K562 (cell line): ENCODE data around the gene TTC6. TPM values are rescaled to one million over a fixed set of nuclear protein-coding genes. Genes with fewer than 3 reads are reported as not detected.

ENCODE experiments used
- ATAC-seq: fragments of 200-7000 bp; cut with Tn5 transposase; 3 replicates; pipeline ENCODE4 v1.9.1; 2020; ENCODE audit warnings: moderate library complexity
- BruUV-seq: library from RNA; stranded (reverse); fragments of 400-500 nt; replicated peaks from 2 replicates; lab custom pipeline; 2021; lab: Mats Ljungman, UMichigan
- CTCF ChIA-PET: fragments of 300-600 bp; formaldehyde crosslinking; extraction: SDS; loops from one replicate; lab custom pipeline; 2021; ENCODE audit warnings: low intra/inter-chr PET ratio; lab: Yijun Ruan, JAX
- POLR2A ChIA-PET: fragments of 300-600, 350-650 bp; sonication (Branson Sonifier 250); formaldehyde crosslinking; extraction: SDS; loops from one replicate; lab custom pipeline; 2021; ENCODE audit warnings: antibody characterized with exemption, inconsistent platforms; lab: Yijun Ruan, JAX
- DNase-seq, 4 experiments: peaks; one replicate each; pipeline versions ENCODE4 v3.0.0 to v3.0.0-alpha.2; 2011 to 2018; ENCODE audit warnings: low spot score in 3 of 4, mixed read lengths in 3 of 4; ENCODE audit errors: extremely low read depth in 1 of 4
- FAIRE-seq: peaks from 2 replicates; lab custom pipeline; 2011; peaks lifted over from hg19 to GRCh38; lab: Jason Lieb, UNC
- H2AFZ ChIP-seq: 2 replicates; pipeline ENCODE4 v1.6.0; 2011; ENCODE audit warnings: low read depth, low read length, control low read depth, inconsistent platforms
- H3K27ac ChIP-seq: fragments of 200-600 bp; 3 replicates; pipeline ENCODE4 v1.8.0; 2011; ENCODE audit warnings: low read depth, mild to moderate bottlenecking, control low read depth, inconsistent platforms, low read length, moderate library complexity, mixed read lengths; ENCODE audit errors: extremely low read depth
- H3K27me3 ChIP-seq, 2 experiments: fragments of 300-600 bp in 1 of 2; 2 replicates in 1 of 2; 3 replicates in 1 of 2; pipeline versions ENCODE4 v1.6.0 to v1.8.0; 2011; ENCODE audit warnings: inconsistent platforms in 2 of 2, low read length in 2 of 2, mild to moderate bottlenecking in 1 of 2, mixed read lengths in 1 of 2, moderate library complexity in 1 of 2; ENCODE audit not compliant: control insufficient read depth in 2 of 2, insufficient read depth in 2 of 2
- H3K36me3 ChIP-seq: fragments of 300-600 bp; 3 replicates; pipeline ENCODE4 v1.8.0; 2011; ENCODE audit warnings: mild to moderate bottlenecking, low read length, inconsistent platforms; ENCODE audit not compliant: control insufficient read depth, insufficient read depth
- H3K4me1 ChIP-seq, 2 experiments: fragments of 200-600 bp in 1 of 2; replicated peaks in 1 of 2; 2 replicates in 1 of 2; 3 replicates in 1 of 2; pipeline versions ENCODE4 v1.5.1 to v1.8.0; 2011; ENCODE audit warnings: inconsistent platforms in 2 of 2, low read length in 2 of 2, mild to moderate bottlenecking in 1 of 2, mixed read lengths in 1 of 2, moderate library complexity in 1 of 2; ENCODE audit not compliant: control insufficient read depth in 2 of 2, insufficient read depth in 2 of 2
- H3K4me2 ChIP-seq: 2 replicates; pipeline ENCODE4 v1.6.1; 2011; ENCODE audit warnings: low read length, control low read depth, inconsistent platforms, mixed read lengths; ENCODE audit not compliant: insufficient read depth
- H3K4me3 ChIP-seq: fragments of 200-600 bp; sonication (generic), shearing (Covaris generic); 2 replicates; pipeline ENCODE4 v1.5.1; 2016; ENCODE audit warnings: control low read depth, inconsistent platforms
- H3K79me2 ChIP-seq: fragments of 200-600 bp; 3 replicates; pipeline ENCODE4 v1.8.0; 2011; ENCODE audit warnings: low read length, inconsistent platforms; ENCODE audit not compliant: control insufficient read depth, insufficient read depth
- H3K9ac ChIP-seq, 2 experiments: 2 replicates each; pipeline versions ENCODE4 v1.6.0 to v1.6.1; 2011; ENCODE audit warnings: low read depth in 2 of 2, low read length in 2 of 2, control low read depth in 1 of 2, inconsistent platforms in 1 of 2, mild to moderate bottlenecking in 1 of 2, mixed read lengths in 1 of 2; ENCODE audit not compliant: insufficient read depth in 1 of 2
- H3K9me1 ChIP-seq: one replicate; pipeline ENCODE4 v1.6.0; 2011; ENCODE audit warnings: inconsistent platforms, mild to moderate bottlenecking, low read length, moderate library complexity; ENCODE audit not compliant: control insufficient read depth, insufficient read depth
- H3K9me3 ChIP-seq: replicated peaks from 2 replicates; pipeline ENCODE4 v1.5.1; 2011; ENCODE audit warnings: low read depth, low read length, inconsistent platforms; ENCODE audit not compliant: control insufficient read depth, insufficient read depth
- H4K20me1 ChIP-seq: replicated peaks from 2 replicates; pipeline ENCODE4 v1.6.1; 2011; ENCODE audit warnings: low read length, inconsistent platforms, mixed read lengths; ENCODE audit not compliant: control insufficient read depth, insufficient read depth
- ESRRA ChIP-seq: fragments of 450-650 bp; IDR thresholded peaks from 2 replicates; pipeline ENCODE4 v1.6.1; 2014; ENCODE audit warnings: low read depth, mild to moderate bottlenecking, moderate library complexity, borderline replicate concordance
- MAFF ChIP-seq: IDR thresholded peaks from 2 replicates; pipeline ENCODE4 v1.6.1; 2012; ENCODE audit warnings: low read length, improper control_type of control experiment
- MAZ ChIP-seq, 2 experiments: fragments of 450-650 bp in 1 of 2; sonication (generic) in 1 of 2; formaldehyde crosslinking; IDR thresholded peaks in 1 of 2; conservative IDR thresholded peaks in 1 of 2; 2 replicates each; pipeline versions ENCODE4 v1.4.0 to v1.5.0; 2020; ENCODE audit warnings: mild to moderate bottlenecking in 1 of 2, missing genetic modification reagents in 1 of 2
- NEUROD1 ChIP-seq: fragments of 150-350 bp; IDR thresholded peaks from 2 replicates; pipeline ENCODE4 v1.6.1; 2014; ENCODE audit warnings: borderline replicate concordance, low read length, low read depth; ENCODE audit not compliant: partially characterized antibody
- PTBP1 ChIP-seq: fragments of 200-400 bp; formaldehyde crosslinking; IDR thresholded peaks from 2 replicates; pipeline ENCODE4 v1.6.1; 2017; ENCODE audit warnings: low read depth, low read length
- SIN3B ChIP-seq: fragments of 450-650 bp; IDR thresholded peaks from 2 replicates; pipeline ENCODE4 v1.6.1; 2017; ENCODE audit warnings: low read depth, mild to moderate bottlenecking, moderate library complexity
- U2AF1 ChIP-seq: fragments of 200-400 bp; formaldehyde crosslinking; optimal IDR thresholded peaks from 2 replicates; pipeline ENCODE3; 2017; ENCODE audit warnings: mild to moderate bottlenecking, low read depth, low read length, moderate library complexity
- ZBTB26 ChIP-seq: fragments of 450-650 bp; formaldehyde crosslinking; IDR thresholded peaks from 2 replicates; pipeline ENCODE4 v1.4.0; 2022; ENCODE audit warnings: missing genetic modification characterization
- ZNF121 ChIP-seq: sonication (generic); formaldehyde crosslinking; conservative IDR thresholded peaks from 2 replicates; pipeline ENCODE4 v1.8.0; 2022; ENCODE audit warnings: missing genetic modification reagents
- ZNF24 ChIP-seq: fragments of 450-650 bp; IDR thresholded peaks from 2 replicates; pipeline ENCODE4 v1.6.1; 2016
- WGBS: fragments of 100-300 bp; shearing (Covaris generic); methylation state at CpG from one replicate; pipeline ENCODE4 v1.1.6; 2016; ENCODE audit warnings: low coverage, mixed read lengths; ENCODE audit not compliant: insufficient coverage; ENCODE audit errors: missing lambda C conversion rate; 5-methylcytosine and 5-hydroxymethylcytosine counted together
- in situ Hi-C: fragments of 300-500 bp; cut with MboI; formaldehyde crosslinking; loops from 4 replicates; pipeline ENCODE4 v1.15.0; 2018; ENCODE audit warnings: inconsistent platforms, mixed read lengths
- intact Hi-C: fragments of 100-400 bp; cut with micrococcal nuclease; formaldehyde crosslinking; loops from 2 replicates; pipeline ENCODE4 v1.14.2; 2022
- polyA plus RNA-seq, 8 experiments: library from polyadenylated mRNA; depleted of rRNA in 4 of 8; stranded (reverse) in 5 of 8; unstranded in 3 of 8; fragments of >200 nt; fragmentation: Nextera tagmentation in 2 of 8; fragmentation: Illumina TruSeq in 1 of 8; extraction: Ambion mirVana in 2 of 8; extraction: Trizol in 1 of 8; gene quantifications; 2 replicates each; pipeline versions ENCODE4 v1.2.1 to v1.2.3, GENCODE V29; 2011 to 2014; ENCODE audit warnings: inconsistent platforms in 1 of 8, missing spikeins in 1 of 8
- total RNA-seq, 7 experiments: library from RNA; depleted of rRNA in 6 of 7; stranded (reverse); fragments of >200 nt in 6 of 7; fragmentation: Illumina TruSeq in 2 of 7; extraction: Trizol in 2 of 7; gene quantifications; 2 replicates each; pipeline versions ENCODE4 v1.2.1 to v1.2.3, GENCODE V29; 2011 to 2021; ENCODE audit warnings: low replicate concordance in 1 of 7

TTC6 gene
- total and polyA plus RNA-seq, 9 of the 15 experiments (the other 6 are each of a cell fraction or from before 2014, with no cell fraction given), result 0.04 to 0.23 (median 0.08) TPM; not detected in 5

GRCh38 chr14:37610945-37611523 is 15.6 kb downstream of the TTC6 start:
- ATAC-seq, result no peak
- Histone ChIP-seq H3K27ac (no peak overlapping the region), H3K4me3 (no peak overlapping the region), H4K20me1 (no peaks in the 10 kb centered on the region), H3K4me2 (no peak overlapping the region), H3K9me1 (no peaks in the 10 kb centered on the region), H3K4me1 (no peaks in the 10 kb centered on the region; a peak in 1 of 5 replicates), H3K79me2 (no peaks in the 10 kb centered on the region), H3K9me3 (no peaks in the 10 kb centered on the region), H3K36me3 (no peaks in the 10 kb centered on the region), H3K27me3 (peaks cover 0 to 8% of the 10 kb centered on the region in 2 experiments; a peak in 1 of 5 replicates), H3K9ac (no peak overlapping the region), H2AFZ (no peak overlapping the region)
- TF ChIP-seq ZBTB26 (CRISPR knock-in tag) (no peak), PTBP1 (no peak), U2AF1 (no peak), ESRRA (no peak), SIN3B (no peak), MAFF (no peak), ZNF24 (no peak), ZNF121 (no peak), MAZ (CRISPR knock-in tag; conservative IDR thresholded peaks at IDR 0.05 in 1 of 2, IDR thresholded peaks at IDR 0.05 in 1 of 2) (no peak), NEUROD1 (no peak)
- BruUV-seq, result no TSS peak
- CTCF ChIA-PET, result no interaction called here
- POLR2A ChIA-PET, result no interaction called here
- 45% methylated on average over 10 of the region's 52 CpGs for WGBS
- no peak for FAIRE-seq
- intact Hi-C loops, result no loop called here
- DNase-seq, result no peak
- in situ Hi-C loops, result no loop called here
